GM08714 (cell line): ENCODE results near the gene ARHGAP44.
"Not testable (repeated sequence)": the region's sequence is repeated elsewhere in the genome, so short reads cannot be mapped to it uniquely, and the experiment has no call there.

Experiments
- H3K4me3 ChIP-seq: fragments of 200-500 bp; sonication (Bioruptor generic); 2 replicates; pipeline ENCODE4 v1.5.1; 2014; ENCODE audit warnings: mild to moderate bottlenecking, low read length, inconsistent platforms
- ZNF274 ChIP-seq: IDR thresholded peaks from 2 replicates; pipeline ENCODE4 v1.6.1; 2012; ENCODE audit warnings: mild to moderate bottlenecking, low read depth, low read length

ARHGAP44 gene

GRCh38 chr17:12850996-12851395 lies 61.7 kb downstream of the ARHGAP44 start:
- TF ChIP-seq ZNF274: no peak
- no peak overlapping the region for H3K4me3 ChIP-seq

GRCh38 chr17:12851901-12852435 lies 62.7 kb downstream of the ARHGAP44 start:
- no peak for TF ChIP-seq ZNF274
- H3K4me3 ChIP-seq: no peak overlapping the region

- no peak overlapping the region for H3K4me3 ChIP-seq
- TF ChIP-seq ZNF274: no peak
Observed at GRCh38 chr17:12853921-12854320, 64.6 kb downstream of the ARHGAP44 start.

- TF ChIP-seq ZNF274: no peak
- H3K4me3 ChIP-seq: no peak overlapping the region
Observed at GRCh38 chr17:12856416-12856815, 67.1 kb downstream of the ARHGAP44 start.

- H3K4me3 ChIP-seq: no peak overlapping the region
- no peak for TF ChIP-seq ZNF274
Observed at GRCh38 chr17:12857592-12857991, 68.3 kb downstream of the ARHGAP44 start.

GRCh38 chr17:12859520-12859919 lies 70.2 kb downstream of the ARHGAP44 start:
- TF ChIP-seq ZNF274: no peak
- H3K4me3 ChIP-seq: no peak overlapping the region

- TF ChIP-seq ZNF274: no peak
- no peak overlapping the region for H3K4me3 ChIP-seq
Observed at GRCh38 chr17:12865769-12866168, 76.5 kb downstream of the ARHGAP44 start.

- no peak overlapping the region for H3K4me3 ChIP-seq
- TF ChIP-seq ZNF274: no peak
Observed at GRCh38 chr17:12866244-12866643, 76.9 kb downstream of the ARHGAP44 start.

GRCh38 chr17:12867726-12868125 lies 78.4 kb downstream of the ARHGAP44 start:
- no peak overlapping the region for H3K4me3 ChIP-seq
- TF ChIP-seq ZNF274: no peak

- not testable (repeated sequence) for H3K4me3 ChIP-seq
Observed at GRCh38 chr17:12873415-12874125, 84.3 kb downstream of the ARHGAP44 start.

- H3K4me3 ChIP-seq: no peak overlapping the region
- no peak for TF ChIP-seq ZNF274
Observed at GRCh38 chr17:12877953-12878669, 88.8 kb downstream of the ARHGAP44 start.

GRCh38 chr17:12879096-12879495 lies 89.8 kb downstream of the ARHGAP44 start:
- H3K4me3 ChIP-seq: not testable (repeated sequence)

GRCh38 chr17:12883472-12883871 lies 94.2 kb downstream of the ARHGAP44 start:
- no peak for TF ChIP-seq ZNF274
- H3K4me3 ChIP-seq: no peak overlapping the region

- H3K4me3 ChIP-seq: no peak overlapping the region
- no peak for TF ChIP-seq ZNF274
Observed at GRCh38 chr17:12887088-12887487, 97.8 kb downstream of the ARHGAP44 start.

- H3K4me3 ChIP-seq: no peak overlapping the region
- TF ChIP-seq ZNF274: no peak
Observed at GRCh38 chr17:12896180-12896785, 107.0 kb downstream of the ARHGAP44 start.

GRCh38 chr17:12898110-12898509 lies 108.8 kb downstream of the ARHGAP44 start:
- no peak overlapping the region for H3K4me3 ChIP-seq
- TF ChIP-seq ZNF274: no peak
